Stimulated activated CD4-positive, alpha-beta T cell treated with anti-CD3 and anti-CD28 coated beads, Interleukin-15, amount 100 ng/mL, for 48 hours (primary cell): ENCODE data around the gene CRYBB2.
"Not testable (repeated sequence)": the region's sequence is repeated elsewhere in the genome, so short reads cannot be mapped to it uniquely, and the experiment has no call there.

ENCODE experiments used
- DNase-seq, 2 donors: peaks; one replicate each; pipeline ENCODE4 v3.0.0-alpha.2; 2020; ENCODE audit warnings: low read depth in 2 of 2

The CRYBB2 gene

GRCh38 chr22:25199731-25200520, 19.5 kb upstream of the CRYBB2 start, which contains the start of gene CRYBB3:
CRYBB3 (plus strand) TSS chr22:25199858; CDS start chr22:25201397, 1,539 bp downstream.
- DNase-seq, result no peak

- no peak for DNase-seq
These were observed 18.5 kb upstream of the CRYBB2 start for GRCh38 chr22:25200967-25201366.

GRCh38 chr22:25201557-25202273, 17.7 kb upstream of the CRYBB2 start:
- no peak for DNase-seq

GRCh38 chr22:25202290-25202921, 17.0 kb upstream of the CRYBB2 start:
- peak; percentile 24 to 51 for DNase-seq

- no peak for DNase-seq
These were observed 16.4 kb upstream of the CRYBB2 start for GRCh38 chr22:25203082-25203481.

- DNase-seq, result not testable (repeated sequence)
These were observed 14.9 kb upstream of the CRYBB2 start for GRCh38 chr22:25204547-25204946.

- no peak for DNase-seq
These were observed 13.6 kb upstream of the CRYBB2 start for GRCh38 chr22:25205847-25206246.

- DNase-seq, result no peak
These were observed 12.4 kb upstream of the CRYBB2 start for GRCh38 chr22:25206998-25207397.

- DNase-seq, result no peak
These were observed 11.8 kb upstream of the CRYBB2 start for GRCh38 chr22:25207553-25208157.

- DNase-seq, result no peak
These were observed 11.1 kb upstream of the CRYBB2 start for GRCh38 chr22:25208328-25208727.

- no peak for DNase-seq
These were observed 10.5 kb upstream of the CRYBB2 start for GRCh38 chr22:25208743-25209505.

- no peak for DNase-seq
These were observed 8.6 kb upstream of the CRYBB2 start for GRCh38 chr22:25210793-25211192.

GRCh38 chr22:25212337-25212736, 7.1 kb upstream of the CRYBB2 start:
- no peak for DNase-seq

GRCh38 chr22:25213221-25213620, 6.2 kb upstream of the CRYBB2 start:
- DNase-seq, result no peak

- DNase-seq, result no peak
These were observed 3.2 kb upstream of the CRYBB2 start for GRCh38 chr22:25216230-25216629.

- no peak for DNase-seq
These were observed 556 bp downstream of the CRYBB2 start for GRCh38 chr22:25219948-25220442.

- DNase-seq, result no peak
These were observed 2.4 kb downstream of the CRYBB2 start for GRCh38 chr22:25221790-25222189.

- DNase-seq, result no peak
These were observed 3.9 kb downstream of the CRYBB2 start for GRCh38 chr22:25223269-25223850.

- DNase-seq, result no peak
These were observed 9.4 kb downstream of the CRYBB2 start for GRCh38 chr22:25228822-25229221.

- DNase-seq, result not testable (repeated sequence)
These were observed 11.3 kb downstream of the CRYBB2 start for GRCh38 chr22:25230760-25231159.

- DNase-seq, result no peak
These were observed 12.9 kb downstream of the CRYBB2 start for GRCh38 chr22:25232301-25232700.
